Activated CD4-positive, alpha-beta T cell treated with anti-CD3 and anti-CD28 coated beads for 48 hours (primary cell): ENCODE data around the gene KCNJ10.
A peak's percentile ranks its signal among the peaks of the same experiment; 100 is the strongest.
"Not testable (repeated sequence)": the region's sequence is repeated elsewhere in the genome, so short reads cannot be mapped to it uniquely, and the experiment has no call there.

Experiments
- DNase-seq: peaks from one replicate; pipeline ENCODE4 v3.0.0-alpha.2; 2020

The KCNJ10 gene

DNA sequence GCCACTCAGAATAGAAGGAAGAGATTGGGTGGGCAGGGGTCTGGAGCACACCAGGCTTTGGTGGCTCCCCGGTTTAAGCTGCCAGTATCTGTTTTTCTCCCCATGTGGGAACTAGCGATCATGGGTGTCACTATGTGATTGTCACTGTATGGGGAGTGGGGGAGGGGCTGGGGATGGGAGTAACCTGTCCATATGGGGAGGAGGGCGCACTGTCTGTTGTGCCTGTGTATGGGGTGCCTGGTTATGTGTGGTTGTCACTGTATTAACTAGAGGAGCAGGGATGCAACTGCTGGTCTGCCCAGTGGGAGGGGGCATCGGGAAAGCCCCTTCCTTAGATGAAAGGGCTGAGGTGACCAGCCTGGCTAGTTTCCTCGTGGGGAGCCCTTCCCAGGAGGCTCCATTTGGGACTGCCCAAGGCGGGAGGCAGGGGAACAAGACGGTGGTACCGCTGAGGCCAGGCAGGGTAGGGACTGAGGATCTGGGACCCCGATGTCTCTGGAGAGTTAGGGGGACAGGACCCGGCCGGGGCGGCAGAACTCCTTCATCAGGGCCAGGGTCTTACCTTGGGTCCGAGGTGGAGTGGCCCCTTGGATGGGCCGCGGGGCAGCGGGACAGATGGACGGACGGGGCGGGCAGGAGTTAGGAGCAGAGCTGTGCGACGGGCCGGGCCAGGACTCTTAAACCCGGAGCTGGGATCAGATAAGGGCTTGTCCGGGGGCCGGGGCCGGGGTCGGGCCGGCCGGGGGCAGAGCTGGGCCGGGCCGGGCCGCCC is at the start of gene KCNJ10:
Gene KCNJ10, minus strand, starts transcription at position 701 of the 772 bp plus-strand sequence. CDS start 27,628 bp downstream, outside the sequence.
- DNase-seq, result no peak

DNA sequence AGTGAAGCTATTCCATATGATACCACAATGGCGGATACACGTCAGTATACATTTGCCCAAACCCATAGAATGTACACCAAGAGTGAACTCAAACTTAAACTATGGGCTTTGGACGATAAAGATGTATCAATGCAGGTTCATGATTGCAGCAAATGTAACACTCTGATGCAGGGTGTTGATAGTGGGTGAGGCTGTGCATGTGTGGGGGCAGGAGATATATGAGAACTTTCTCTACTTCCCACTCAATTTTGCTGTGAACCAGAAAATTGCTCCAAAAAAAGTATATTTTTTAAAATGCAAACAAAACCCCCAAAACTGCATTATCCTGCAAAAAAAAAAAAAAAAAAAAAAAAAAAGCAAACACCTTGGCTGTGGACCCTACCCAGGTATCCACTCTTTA is 49.0 kb upstream of the KCNJ10 start:
- no peak for DNase-seq

DNA sequence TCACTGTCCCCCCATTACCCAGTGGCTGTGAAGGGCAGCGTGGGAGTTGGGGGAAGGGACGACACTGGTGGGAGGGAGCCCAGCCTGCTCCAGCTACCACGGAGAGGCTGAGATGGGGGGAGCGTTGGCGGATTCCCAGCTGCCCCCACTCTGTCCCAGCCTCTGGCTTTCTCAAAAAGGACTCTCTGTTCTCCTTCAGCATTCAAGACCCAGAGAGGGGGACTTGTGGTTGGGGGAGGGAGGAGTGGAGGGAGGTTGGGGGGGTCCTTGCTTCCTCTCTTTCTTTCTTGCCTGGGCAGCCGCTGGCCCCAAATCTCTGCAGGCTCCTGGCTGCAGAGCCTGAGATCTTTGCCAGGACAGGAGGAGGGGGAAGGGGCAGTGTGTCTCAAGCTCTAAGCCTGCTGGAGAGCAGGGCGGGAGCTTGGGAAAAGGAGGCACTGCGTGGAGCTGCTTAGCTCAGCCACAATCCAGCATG is 47.8 kb upstream of the KCNJ10 start:
- DNase-seq, result no peak

DNA sequence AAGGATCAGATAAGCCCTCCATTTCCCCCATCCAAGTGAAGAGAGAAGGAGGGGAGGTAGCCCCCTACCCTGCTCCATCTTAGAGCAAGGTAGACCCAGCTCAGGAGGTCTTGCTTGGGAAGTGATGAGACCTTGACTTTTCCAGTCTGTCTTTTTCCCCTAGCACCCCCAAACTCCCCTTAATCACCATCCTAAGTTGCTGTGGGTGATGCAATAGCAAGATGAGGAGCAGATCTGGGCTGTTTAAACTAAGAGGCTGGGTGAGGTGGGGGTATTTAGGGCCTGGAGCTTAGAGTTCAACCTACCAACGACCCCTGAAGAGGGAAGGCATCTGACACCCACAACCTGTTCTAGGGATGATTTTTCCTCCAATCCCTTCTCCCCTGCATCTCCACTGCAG is 47.3 kb upstream of the KCNJ10 start:
- no peak for DNase-seq

DNA sequence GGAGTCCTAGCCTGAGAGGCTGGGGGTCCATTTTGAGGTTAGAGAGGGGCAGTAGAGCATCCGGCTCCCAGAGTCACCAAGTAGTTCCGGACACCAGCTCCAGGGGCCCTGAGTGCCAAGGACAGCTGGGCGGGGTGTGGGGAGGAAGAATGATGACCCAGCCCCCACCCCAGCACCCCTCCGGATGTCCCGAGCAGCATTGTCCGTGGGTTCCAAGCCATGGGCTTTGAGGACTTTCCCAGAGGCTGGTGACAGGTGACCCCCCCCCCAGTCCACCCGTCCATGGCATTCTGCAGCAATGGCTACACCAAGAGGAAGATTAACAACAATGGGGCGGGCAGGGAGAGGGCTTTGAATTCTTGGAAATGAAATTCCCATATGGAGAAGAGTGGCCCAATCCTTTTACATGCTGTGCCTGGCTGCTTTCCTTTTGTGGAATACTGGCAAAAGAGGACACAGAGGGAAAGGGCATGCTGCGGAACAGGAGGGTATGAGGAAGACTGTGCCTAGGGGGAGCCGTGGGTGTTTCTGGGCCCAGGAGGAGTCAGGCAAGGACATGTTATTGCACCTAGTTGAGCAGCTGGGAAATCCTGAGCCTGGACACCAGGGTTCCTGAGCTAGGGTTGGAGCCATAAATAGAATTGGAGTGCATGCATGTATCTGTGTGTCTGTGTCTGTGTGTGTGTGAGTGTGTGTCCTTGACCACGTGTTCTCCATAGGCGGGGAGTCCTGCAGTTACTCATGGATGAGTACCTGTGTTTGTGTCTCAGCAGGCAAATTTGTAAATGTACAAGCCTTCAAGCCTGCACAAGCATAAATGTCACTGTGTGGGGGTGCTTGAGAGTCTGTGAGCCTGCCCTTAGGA is 46.6 kb upstream of the KCNJ10 start:
- DNase-seq, result no peak

DNA sequence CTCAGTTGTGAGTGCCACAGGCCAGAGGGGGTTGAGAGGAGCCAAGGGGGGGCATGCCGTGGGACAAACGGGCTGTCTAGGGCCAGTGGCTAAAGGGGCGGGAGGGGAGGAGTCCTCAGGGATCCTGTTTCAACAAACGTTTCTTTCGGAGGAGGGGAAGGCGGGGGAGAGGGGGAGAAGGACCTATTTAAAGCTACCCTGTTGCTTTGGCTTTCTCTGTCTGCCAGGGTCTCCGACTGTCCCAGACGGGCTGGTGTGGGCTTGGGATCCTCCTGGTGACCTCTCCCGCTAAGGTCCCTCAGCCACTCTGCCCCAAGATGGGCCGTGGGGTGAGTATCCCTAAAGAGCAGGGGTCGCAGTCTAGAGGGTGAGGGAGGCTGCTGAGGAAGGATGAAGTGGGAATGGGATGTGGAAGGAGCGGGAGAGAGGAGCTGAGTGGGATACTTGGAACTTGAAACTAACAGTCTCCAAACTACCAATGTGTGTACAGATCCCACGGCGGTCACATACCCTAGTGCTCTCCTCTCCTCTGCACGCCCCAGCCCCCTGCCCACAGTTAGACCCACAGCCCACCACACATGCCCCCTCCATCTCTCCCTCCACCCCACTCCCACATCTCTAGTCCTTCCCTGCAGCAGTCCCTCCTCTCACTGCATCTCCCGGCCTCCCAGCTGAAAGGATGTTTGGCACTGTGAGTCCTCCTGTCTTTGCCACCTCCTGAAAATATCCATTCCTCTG is 45.8 kb upstream of the KCNJ10 start, which contains the start of gene ATP1A2:
Gene ATP1A2, plus strand, starts transcription at position 215 of the 738 bp plus-strand sequence. Its CDS starts 103 bp downstream, at position 318.
- no peak for DNase-seq

DNA sequence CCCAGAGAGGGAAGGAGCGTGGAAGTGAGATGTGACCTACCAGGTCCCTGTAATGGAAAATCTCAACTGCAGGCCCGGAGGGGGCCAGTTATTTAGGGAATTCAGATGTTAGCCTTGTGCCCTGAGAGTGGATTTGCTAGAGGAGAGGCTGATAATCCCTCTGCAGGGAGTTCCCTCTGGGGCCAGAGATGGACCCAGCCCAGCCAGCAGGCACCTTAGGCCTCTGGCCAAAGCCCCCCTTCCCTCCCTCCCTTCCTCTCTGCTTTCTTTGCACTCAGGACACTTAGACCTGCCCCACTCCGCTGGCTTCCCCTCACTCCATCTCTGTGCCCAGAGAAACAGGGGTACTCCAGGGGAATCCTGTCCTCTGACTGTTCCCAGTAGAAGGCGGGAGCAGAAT is 44.1 kb upstream of the KCNJ10 start:
- no peak for DNase-seq

DNA sequence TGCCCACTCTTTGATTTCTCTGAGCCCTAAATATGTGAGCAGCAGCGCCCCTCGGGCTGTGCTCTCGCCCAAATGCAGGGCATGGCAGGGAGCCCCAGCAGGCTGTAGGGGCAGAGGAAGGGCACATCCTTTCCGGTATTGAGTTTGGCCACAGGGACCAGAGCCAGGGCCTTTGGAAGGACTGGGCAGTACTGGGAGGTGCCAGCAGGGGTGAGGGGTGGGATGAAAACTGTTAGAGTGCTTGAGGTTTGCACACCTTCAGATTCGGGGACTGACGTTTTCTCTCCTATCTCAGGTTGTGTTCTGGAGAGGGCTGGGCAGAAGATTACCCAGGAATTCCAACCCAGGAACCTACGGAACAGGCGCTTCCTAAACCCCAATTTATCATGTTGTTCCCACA is 43.4 kb upstream of the KCNJ10 start:
- DNase-seq, result no peak

DNA sequence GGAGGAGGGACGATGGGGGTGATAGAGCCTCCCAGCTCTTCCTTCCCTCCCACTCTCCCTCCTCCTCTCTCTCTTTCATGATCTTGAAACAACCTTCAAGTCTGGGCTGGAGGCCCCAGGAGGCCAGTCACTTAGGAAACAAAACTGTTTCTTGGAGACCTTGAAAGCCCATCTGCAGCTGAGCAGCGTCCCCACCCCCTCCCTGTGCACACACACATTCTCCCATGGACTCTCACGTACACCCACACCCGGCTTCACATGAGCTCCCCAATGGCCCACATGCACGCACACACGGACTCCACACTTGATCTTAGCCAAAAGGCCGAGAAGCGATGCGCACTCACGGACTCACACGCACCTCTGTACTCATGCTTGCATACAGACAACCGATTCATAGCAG is 42.4 kb upstream of the KCNJ10 start:
- DNase-seq, result no peak

DNA sequence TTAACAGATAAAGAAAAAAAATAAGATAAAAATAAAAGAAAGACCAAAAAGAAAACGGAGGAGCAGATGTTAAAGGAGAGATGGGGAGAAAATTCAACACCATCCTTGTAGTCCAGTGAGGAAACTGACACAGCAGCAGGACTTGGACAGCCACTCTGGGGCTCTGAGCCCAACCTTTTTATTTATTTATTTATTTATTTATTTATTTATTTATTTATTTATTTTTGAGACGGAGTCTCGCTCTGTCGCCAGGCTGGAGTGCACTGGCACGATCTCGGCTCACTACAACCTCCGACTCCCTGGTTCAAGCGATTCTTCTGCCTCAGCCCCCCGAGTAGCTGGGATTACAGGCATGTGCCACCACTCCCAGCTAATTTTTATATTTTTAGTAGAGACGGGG is 41.5 kb upstream of the KCNJ10 start:
- not testable (repeated sequence) for DNase-seq

DNA sequence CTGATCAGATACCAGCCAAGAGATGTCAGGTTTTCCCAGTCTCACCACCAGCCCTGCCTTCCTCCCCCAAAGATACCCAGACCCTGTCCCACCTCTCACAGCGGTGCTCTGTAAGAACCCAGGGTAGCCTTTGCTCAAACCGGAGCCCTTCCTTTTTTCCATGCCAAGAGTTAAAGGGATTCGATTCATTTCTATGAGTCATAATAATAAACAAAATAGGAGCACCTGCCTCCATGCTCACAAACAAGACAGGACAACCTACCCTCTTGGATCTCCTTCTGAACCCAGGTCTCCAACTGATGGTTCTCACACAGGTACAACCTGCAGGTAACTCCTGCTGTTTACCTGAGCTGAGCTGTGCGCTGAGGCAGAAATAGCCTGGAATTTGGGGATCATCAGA is 39.7 kb upstream of the KCNJ10 start:
- no peak for DNase-seq

DNA sequence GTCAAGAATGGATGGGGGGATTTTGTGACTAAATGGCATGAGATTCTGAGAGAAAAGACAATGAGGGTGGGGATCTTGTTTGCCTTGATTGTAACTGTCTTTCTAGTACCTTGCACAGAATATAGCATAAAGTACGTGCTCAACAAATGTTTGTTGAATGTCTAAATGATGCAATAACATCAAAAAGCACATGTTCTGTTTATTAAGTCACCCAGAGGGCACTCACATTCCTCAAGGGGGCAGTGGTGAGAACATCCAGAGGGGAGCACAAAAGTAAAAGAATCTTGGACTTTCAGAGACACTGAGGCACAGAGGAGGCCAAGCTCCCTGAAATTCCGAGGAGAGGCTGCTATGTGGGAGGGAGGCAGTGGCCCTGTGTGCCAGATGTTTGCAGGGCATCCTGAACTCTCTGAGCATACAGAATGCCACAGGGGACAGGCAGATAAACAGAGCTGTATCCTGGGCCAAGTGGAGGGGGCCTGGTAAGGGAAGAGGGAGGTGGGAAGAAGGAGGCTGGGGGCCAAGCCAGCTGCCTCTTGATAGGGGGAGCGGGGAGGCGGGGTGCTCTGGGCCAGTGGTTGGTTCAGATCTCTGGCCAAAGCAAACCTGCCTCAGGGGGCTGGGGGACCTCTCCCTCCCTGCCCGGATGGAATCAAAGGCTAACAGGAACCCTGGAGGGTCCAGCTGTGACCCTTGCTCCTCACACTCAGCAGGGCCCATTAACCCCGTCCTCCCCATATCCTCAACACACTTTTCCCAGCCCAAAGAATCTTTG is 39.1 kb upstream of the KCNJ10 start:
- peak; percentile 60 for DNase-seq

DNA sequence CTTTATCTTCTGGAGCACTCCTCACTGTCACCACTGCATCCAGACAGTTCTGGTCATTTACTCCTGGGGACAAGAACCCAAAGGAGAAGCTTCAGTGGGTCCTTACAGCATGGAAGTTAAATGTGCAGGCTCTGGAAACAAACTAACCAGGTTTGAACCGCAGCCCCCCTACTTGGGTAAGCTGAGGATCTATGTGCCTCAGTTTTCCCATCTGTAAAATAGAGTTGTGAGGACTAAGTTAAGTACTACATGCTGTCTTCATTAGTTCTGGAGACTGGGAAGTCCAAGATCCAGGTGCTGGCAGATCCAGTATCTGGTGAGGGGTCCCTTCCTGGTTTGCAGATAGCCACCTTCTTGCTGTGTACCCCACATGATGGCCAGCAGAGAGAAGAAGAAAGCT is 37.6 kb upstream of the KCNJ10 start:
- DNase-seq, result no peak

DNA sequence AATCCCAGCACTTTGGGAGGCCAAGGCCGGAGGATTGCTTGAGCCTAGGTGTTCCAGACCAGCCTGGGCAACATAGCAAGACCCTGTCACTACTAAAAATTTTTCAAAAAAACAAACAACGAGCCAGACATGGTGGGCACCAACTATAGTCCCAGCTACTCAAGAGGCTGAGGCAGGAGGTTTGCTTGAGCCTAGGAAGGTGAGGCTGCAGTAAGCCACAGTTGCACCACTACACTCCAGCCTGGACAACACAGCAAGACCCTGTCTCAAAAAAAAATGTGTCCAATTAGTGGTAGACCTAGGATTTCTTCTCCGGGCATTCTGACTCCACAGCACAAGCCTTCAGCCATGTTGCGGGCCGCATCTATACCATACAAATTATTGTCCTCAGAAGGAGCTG is 35.2 kb upstream of the KCNJ10 start:
- DNase-seq, result no peak

DNA sequence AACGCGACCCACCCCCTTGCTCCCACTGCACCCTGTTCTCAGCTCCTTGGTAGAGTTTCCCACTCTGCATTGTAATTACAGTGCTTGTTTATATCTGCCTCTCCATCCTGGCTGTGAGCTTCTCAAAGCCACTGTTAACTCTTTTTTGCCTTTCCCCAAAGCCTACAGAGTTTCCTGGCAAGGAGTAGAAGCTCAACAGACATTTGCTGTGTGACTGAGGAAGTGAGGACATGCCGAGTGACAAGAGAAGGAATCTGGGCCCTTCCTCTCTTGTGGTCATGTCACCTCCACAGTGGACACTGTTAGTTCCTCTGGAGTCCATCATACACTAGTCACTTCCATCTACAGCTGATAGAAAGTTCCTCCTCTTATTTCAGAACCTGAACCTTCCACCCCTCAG is 34.5 kb upstream of the KCNJ10 start:
- DNase-seq, result no peak

DNA sequence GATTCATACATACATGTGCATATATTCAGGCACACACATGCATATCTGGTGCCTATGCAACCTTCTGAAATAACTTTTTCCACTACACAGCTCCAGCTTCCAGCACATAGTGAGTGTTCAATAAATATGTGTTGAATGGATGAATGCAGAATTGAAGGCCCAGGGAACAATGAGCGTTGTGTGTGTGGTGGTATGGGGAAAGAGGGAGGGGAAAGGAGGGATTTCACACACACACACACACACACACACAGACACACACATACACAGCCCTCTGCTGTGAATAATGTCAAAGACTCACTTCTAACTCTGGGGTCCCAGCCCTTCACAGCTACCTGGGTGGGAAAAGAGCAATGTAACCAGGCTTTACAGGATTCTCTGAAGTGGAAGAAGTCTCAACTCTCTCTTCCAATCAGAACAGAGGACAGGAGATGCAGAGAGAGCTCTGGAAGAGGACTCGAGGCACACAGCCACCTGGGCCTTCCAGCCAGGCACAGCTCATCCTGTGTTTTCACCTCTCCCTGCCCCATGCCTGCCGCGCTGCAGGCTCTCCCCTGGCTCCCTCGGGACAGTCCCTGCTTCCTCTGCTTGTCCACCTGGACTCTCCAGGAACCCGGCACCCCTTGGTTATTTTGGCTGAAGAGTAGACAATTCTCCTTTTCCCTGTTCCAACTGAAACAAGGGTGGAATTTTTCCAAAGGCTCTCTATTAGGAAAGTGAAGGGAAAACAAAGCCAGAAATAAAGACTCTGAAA is 33.9 kb upstream of the KCNJ10 start:
- no peak for DNase-seq

DNA sequence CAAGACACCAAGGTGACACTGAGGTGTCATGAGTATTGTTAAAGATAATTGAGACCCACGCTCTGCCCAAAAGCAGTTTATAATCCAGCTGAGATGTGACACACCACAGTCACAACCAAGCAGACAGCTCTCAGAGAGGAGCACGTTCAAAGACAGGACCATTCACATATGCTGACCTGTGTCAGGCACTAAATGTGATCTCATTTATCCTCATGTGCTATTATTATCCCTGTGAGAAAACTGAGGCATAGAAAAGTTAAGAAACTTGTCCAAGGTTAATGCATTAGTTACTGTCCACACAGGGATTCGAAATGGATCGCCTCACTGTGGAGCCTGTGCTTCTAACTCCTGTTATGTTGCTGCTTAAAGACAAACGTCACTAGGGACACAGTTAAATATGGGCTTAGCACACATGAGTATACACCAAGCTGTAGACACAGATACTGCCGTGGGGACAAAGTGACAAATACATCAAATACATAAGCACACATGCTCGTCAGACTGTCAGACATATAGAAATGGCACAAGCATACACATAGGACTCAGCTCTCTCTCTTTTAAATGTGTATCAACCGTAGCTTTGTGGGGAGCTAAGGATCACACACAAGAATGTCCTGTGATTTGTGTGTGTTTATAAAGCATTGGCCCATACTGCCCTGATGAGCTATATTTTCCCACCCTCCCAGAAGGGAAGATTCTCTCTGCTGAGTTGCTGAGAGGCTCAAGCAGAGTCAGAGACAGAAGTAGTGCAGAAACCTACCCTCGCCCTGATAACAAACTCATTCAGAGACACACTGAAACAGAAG is 32.0 kb upstream of the KCNJ10 start:
- DNase-seq, result no peak

DNA sequence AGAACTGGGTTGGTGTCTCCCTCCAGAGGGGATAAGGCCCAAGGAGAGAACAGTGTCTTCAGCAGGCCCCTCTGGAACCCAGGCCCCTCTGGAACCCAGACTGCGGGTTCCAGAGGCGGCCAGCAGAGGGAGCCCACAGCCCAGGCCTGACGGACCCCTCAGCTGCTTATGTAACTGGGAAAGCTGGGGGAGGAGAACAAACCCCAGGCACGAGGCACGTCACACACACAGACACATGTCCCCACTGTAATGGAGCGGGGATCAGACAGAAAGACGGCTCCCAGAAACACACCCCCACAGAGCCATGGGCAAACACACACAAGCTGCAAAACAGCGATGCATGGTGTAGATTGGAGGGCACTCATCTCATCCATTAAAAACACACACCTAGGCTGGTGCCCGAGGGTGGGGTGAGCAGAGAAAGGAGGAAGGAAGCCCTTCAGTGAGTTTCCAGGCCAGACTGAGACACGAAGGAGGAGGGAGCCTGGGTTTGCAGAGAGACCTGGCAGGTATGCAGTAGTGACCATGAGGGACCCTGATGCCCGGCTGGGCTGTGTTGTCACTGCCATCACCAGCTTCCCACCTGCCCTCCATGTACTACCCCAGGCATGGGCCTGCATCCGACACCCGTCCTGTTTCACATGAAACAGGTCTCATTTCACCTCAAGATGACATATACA is 31.2 kb upstream of the KCNJ10 start:
- peak; percentile 82 for DNase-seq

DNA sequence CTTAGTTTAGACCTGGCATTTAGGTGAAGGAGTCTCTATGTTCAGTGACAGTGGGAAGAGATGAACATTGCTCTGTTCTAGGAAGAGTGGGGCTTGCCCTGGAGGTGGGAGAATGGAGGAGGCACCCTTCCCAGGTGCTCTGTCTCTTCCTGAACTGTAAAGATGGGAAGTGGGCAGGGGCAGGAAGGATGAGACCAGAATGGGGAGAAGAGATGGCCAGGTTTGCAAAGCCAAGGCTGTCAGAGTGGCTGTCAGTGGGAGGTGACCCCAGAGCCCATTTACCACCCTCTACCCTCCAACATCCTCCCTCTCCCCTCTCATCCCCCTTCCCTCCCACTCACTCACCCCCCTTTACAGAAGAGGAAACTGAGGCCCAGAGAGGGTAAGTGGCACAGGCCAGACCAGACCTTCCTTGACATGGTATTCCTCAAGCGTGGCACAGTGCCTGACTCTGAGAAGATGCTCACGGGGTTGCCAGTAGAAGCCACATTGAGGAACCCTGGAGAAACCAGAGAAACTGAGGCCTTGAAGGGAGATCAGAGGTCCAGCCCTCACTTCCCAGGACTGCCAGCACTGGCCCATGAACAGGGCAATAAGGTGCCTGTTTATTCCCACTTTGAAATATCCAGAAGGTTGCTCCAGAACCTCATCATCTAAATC is 29.9 kb upstream of the KCNJ10 start:
- DNase-seq, result no peak
